GM08714 (cell line): ENCODE data around the gene BORCS5.

Source experiments
- H3K4me3 ChIP-seq: fragments of 200-500 bp; sonication (Bioruptor generic); 2 replicates; pipeline ENCODE4 v1.5.1; 2014; ENCODE audit warnings: mild to moderate bottlenecking, low read length, inconsistent platforms
- ZNF274 ChIP-seq: IDR thresholded peaks from 2 replicates; pipeline ENCODE4 v1.6.1; 2012; ENCODE audit warnings: mild to moderate bottlenecking, low read depth, low read length

Gene BORCS5

GRCh38 chr12:12366701-12367481 lies 10.0 kb downstream of the BORCS5 start:
- no peak for TF ChIP-seq ZNF274
- no peak overlapping the region for H3K4me3 ChIP-seq

GRCh38 chr12:12367482-12367998 lies 10.7 kb downstream of the BORCS5 start:
- H3K4me3 ChIP-seq = no peak overlapping the region
- TF ChIP-seq ZNF274 = no peak

GRCh38 chr12:12372946-12373722 lies 16.3 kb downstream of the BORCS5 start:
- H3K4me3 ChIP-seq = no peak overlapping the region
- no peak for TF ChIP-seq ZNF274

GRCh38 chr12:12376646-12377448 lies 20.0 kb downstream of the BORCS5 start:
- no peak overlapping the region for H3K4me3 ChIP-seq
- TF ChIP-seq ZNF274 = no peak

GRCh38 chr12:12378616-12379015 lies 21.7 kb downstream of the BORCS5 start:
- no peak overlapping the region for H3K4me3 ChIP-seq
- TF ChIP-seq ZNF274 = no peak

GRCh38 chr12:12379831-12380730 lies 23.2 kb downstream of the BORCS5 start:
- no peak overlapping the region for H3K4me3 ChIP-seq
- TF ChIP-seq ZNF274 = no peak

GRCh38 chr12:12380949-12381593 lies 24.2 kb downstream of the BORCS5 start:
- no peak overlapping the region for H3K4me3 ChIP-seq
- TF ChIP-seq ZNF274 = no peak

- TF ChIP-seq ZNF274 = no peak
- H3K4me3 ChIP-seq = no peak overlapping the region
Measured at GRCh38 chr12:12381982-12382381, 25.1 kb downstream of the BORCS5 start.

GRCh38 chr12:12384571-12385340 lies 27.9 kb downstream of the BORCS5 start:
- no peak overlapping the region for H3K4me3 ChIP-seq
- TF ChIP-seq ZNF274 = no peak

GRCh38 chr12:12387501-12387900 lies 30.6 kb downstream of the BORCS5 start:
- TF ChIP-seq ZNF274 = no peak
- no peak overlapping the region for H3K4me3 ChIP-seq

GRCh38 chr12:12392413-12392812 lies 35.5 kb downstream of the BORCS5 start:
- no peak overlapping the region for H3K4me3 ChIP-seq
- TF ChIP-seq ZNF274 = no peak

- no peak for TF ChIP-seq ZNF274
- H3K4me3 ChIP-seq = no peak overlapping the region
Measured at GRCh38 chr12:12393171-12393570, 36.3 kb downstream of the BORCS5 start.

- TF ChIP-seq ZNF274 = no peak
- H3K4me3 ChIP-seq = no peak overlapping the region
Measured at GRCh38 chr12:12396694-12397093, 39.8 kb downstream of the BORCS5 start.
